ENCODE measurements around the gene BCL2L11. TPM values are rescaled to one million over a fixed set of nuclear protein-coding genes. Genes with fewer than 3 reads are reported as not detected.

The BCL2L11 gene
- total RNA-seq, 1 experiment from 2014 or later = 21.2 TPM

- no peak overlapping the region for H2BK15ac ChIP-seq (ENCODE audit: low read depth, low read length)
- no peak overlapping the region for H4K91ac ChIP-seq (ENCODE audit: insufficient read length, low read depth, low read length)
- no peak overlapping the region for H4K5ac ChIP-seq (ENCODE audit: insufficient read length, low read depth, low read length)
- no peak overlapping the region for H3T11ph ChIP-seq (ENCODE audit: low read length)
- DNase-seq = no peak
- H3K56ac ChIP-seq (ENCODE audit: insufficient read length, low read depth, low read length) = no peak overlapping the region
- H3K23ac ChIP-seq (ENCODE audit: insufficient read length, low read depth, low read length) = no peak overlapping the region
- H3K27ac ChIP-seq (ENCODE audit: insufficient read length, low read depth, low read length) = no peak overlapping the region
- no CpG with 5 or more reads among the region's 7 CpGs for WGBS (ENCODE audit: extremely low coverage, insufficient read length, low lambda C conversion rate)
- no peaks in the 10 kb centered on the region for H3K79me2 ChIP-seq (ENCODE audit: insufficient read depth, low read length)
- peaks cover 3% of the 10 kb centered on the region for H3K79me1 ChIP-seq (ENCODE audit: insufficient read depth, low read depth, low read length, poor library complexity, severe bottlenecking)
- peaks cover 26 to 56% (median 54%) of the 10 kb centered on the region in 3 experiments; a peak in 6 of 7 replicates for H3K36me3 Mint-ChIP-seq (ENCODE audit: insufficient read depth in 1 of 3, low read depth in 3 of 3)
- H3K9me3 Mint-ChIP-seq = no peaks in the 10 kb centered on the region
- H2AFZ ChIP-seq (ENCODE audit: low read length) = no peak overlapping the region
- H3K9ac ChIP-seq (ENCODE audit: extremely low read depth, insufficient read length, low read length) = no peak overlapping the region
- H3K27me3 Mint-ChIP-seq (ENCODE audit: low read depth) = no peaks in the 10 kb centered on the region
- no peaks in the 10 kb centered on the region for H3K9me3 ChIP-seq (ENCODE audit: control insufficient read depth, low read depth, low read length)
- no peaks in the 10 kb centered on the region for H3K27me3 ChIP-seq (ENCODE audit: insufficient read depth, low read length)
- H3K14ac ChIP-seq (ENCODE audit: insufficient read depth, low read length) = no peak overlapping the region
- H3K4ac ChIP-seq (ENCODE audit: low read depth, low read length) = no peak overlapping the region
- no peak overlapping the region for H2BK120ac ChIP-seq (ENCODE audit: low read depth, low read length, poor library complexity, severe bottlenecking)
- H3K4me2 ChIP-seq (ENCODE audit: insufficient read depth, insufficient read length, low read length) = no peak overlapping the region
- H3K18ac ChIP-seq (ENCODE audit: insufficient read length, low read depth, low read length) = no peak overlapping the region
- H3K4me1 ChIP-seq (ENCODE audit: insufficient read depth, low read length) = no peaks in the 10 kb centered on the region
- no peak overlapping the region for H4K8ac ChIP-seq (replicated peaks; ENCODE audit: insufficient read length, low read depth, low read length)
- H2BK20ac ChIP-seq (ENCODE audit: low read depth, low read length, poor library complexity, severe bottlenecking) = no peak overlapping the region
- no peaks in the 10 kb centered on the region for H4K20me1 ChIP-seq (ENCODE audit: control insufficient read depth, insufficient read depth, insufficient read length)
- H3K4me3 Mint-ChIP-seq = no peak overlapping the region
- no peak overlapping the region for H2BK12ac ChIP-seq (ENCODE audit: insufficient read length, low read depth, low read length)
- no peak for TF ChIP-seq CTCF (conservative IDR thresholded peaks at IDR 0.05)
- H3K23me2 ChIP-seq (ENCODE audit: insufficient read length, low read depth, low read length, poor library complexity, severe bottlenecking) = no peaks in the 10 kb centered on the region
- peaks cover 15 to 27% of the 10 kb centered on the region in 2 experiments for H3K4me1 Mint-ChIP-seq
- H2AK5ac ChIP-seq (ENCODE audit: insufficient read length, low read length) = no peak overlapping the region
- no peak overlapping the region for H2BK5ac ChIP-seq (ENCODE audit: insufficient read length, low read length)
- peak overlapping the region in 1 of 3 experiments; percentile 9; a peak in 1 of 7 replicates for H3K27ac Mint-ChIP-seq
Observed at GRCh38 chr2:111149882-111150455, 29.3 kb downstream of the BCL2L11 start.

Measured in H9 (cell line).